ENCODE results near the gene TMOD3. TPM values are rescaled to one million over a fixed set of nuclear protein-coding genes. Genes with fewer than 3 reads are reported as not detected.

TMOD3 gene
- total RNA-seq, 2 donors from 2014 or later = 9.2 to 11.2 TPM

GRCh38 chr15:51830276-51830806 is 888 bp downstream of the TMOD3 start:
- Histone ChIP-seq H3K27ac (peak overlapping the region; percentile 91 to 96 (median 94)), H3K4me1 (peaks cover 21% of the 10 kb centered on the region), H3K4me3 (peak overlapping the region; percentile 89 to 93), H3K36me3 (replicated peaks in 1 of 2; ENCODE audit: insufficient read depth in 1 of 2, low read depth in 2 of 2) (no peaks in the 10 kb centered on the region), H3K9me3 (no peaks in the 10 kb centered on the region), H3K27me3 (no peaks in the 10 kb centered on the region)
- no peak for TF ChIP-seq POLR2A (IDR thresholded peaks at IDR 0.05)
- TF ChIP-seq CTCF (IDR thresholded peaks at IDR 0.05) = no peak
- intact Hi-C loops (cut with DNase I) = no loop called here
- peak in 1 of 4 donors; percentile 43 for DNase-seq
- 0% methylated on average over 8 of the region's 8 CpGs for WGBS, 2 donors
- ATAC-seq = peak; percentile 28

- ATAC-seq = no peak
- intact Hi-C loops (cut with DNase I) = no loop called here
- H3K9me3 ChIP-seq = no peaks in the 10 kb centered on the region
- 79 to 89% methylated on average over 1 of the region's 1 CpG for WGBS, 2 donors
- no peaks in the 10 kb centered on the region for H3K27me3 ChIP-seq
- peaks cover 37% of the 10 kb centered on the region for H3K4me1 ChIP-seq
- H3K4me3 ChIP-seq = no peak overlapping the region
- H3K27ac ChIP-seq = no peak overlapping the region
- no peak for TF ChIP-seq POLR2A (IDR thresholded peaks at IDR 0.05)
- TF ChIP-seq CTCF (IDR thresholded peaks at IDR 0.05) = no peak
- H3K36me3 ChIP-seq (replicated peaks in 1 of 2; ENCODE audit: insufficient read depth in 1 of 2, low read depth in 2 of 2) = no peaks in the 10 kb centered on the region
- DNase-seq = no peak
Observed at GRCh38 chr15:51833772-51834171, 4.3 kb downstream of the TMOD3 start.

GRCh38 chr15:51837792-51838251 is 8.4 kb downstream of the TMOD3 start:
- WGBS, 2 donors = 45 to 75% methylated on average over 4 of the region's 4 CpGs
- no peak for ATAC-seq
- H3K4me3 ChIP-seq = no peak overlapping the region

GRCh38 chr15:51838270-51838669 is 8.8 kb downstream of the TMOD3 start:
- WGBS, 2 donors = 79 to 88% methylated on average over 2 of the region's 2 CpGs
- no peaks in the 10 kb centered on the region for H3K36me3 ChIP-seq (replicated peaks in 1 of 2; ENCODE audit: insufficient read depth in 1 of 2, low read depth in 2 of 2)
- ATAC-seq (no peak), DNase-seq (no peak)
- H3K9me3 ChIP-seq = no peaks in the 10 kb centered on the region
- no peaks in the 10 kb centered on the region for H3K27me3 ChIP-seq
- peaks cover 40% of the 10 kb centered on the region for H3K4me1 ChIP-seq
- intact Hi-C loops (cut with DNase I) = no loop called here
- no peak overlapping the region for H3K27ac ChIP-seq
- no peak overlapping the region for H3K4me3 ChIP-seq
- TF ChIP-seq POLR2A (IDR thresholded peaks at IDR 0.05) (no peak), CTCF (IDR thresholded peaks at IDR 0.05) (no peak)

More at GRCh38 chr15:51837792-51838251, 8.4 kb downstream of the TMOD3 start:
- no peak for DNase-seq
- TF ChIP-seq POLR2A (IDR thresholded peaks at IDR 0.05) (no peak), CTCF (IDR thresholded peaks at IDR 0.05) (no peak)
- H3K9me3 ChIP-seq = no peaks in the 10 kb centered on the region
- peaks cover 37% of the 10 kb centered on the region for H3K4me1 ChIP-seq
- no peaks in the 10 kb centered on the region for H3K36me3 ChIP-seq (replicated peaks in 1 of 2; ENCODE audit: insufficient read depth in 1 of 2, low read depth in 2 of 2)
- no peak overlapping the region for H3K27ac ChIP-seq
- no peaks in the 10 kb centered on the region for H3K27me3 ChIP-seq
- intact Hi-C loops (cut with DNase I) = no loop called here

- ATAC-seq = no peak
- Histone ChIP-seq H3K27ac (no peak overlapping the region), H3K36me3 (replicated peaks in 1 of 2; ENCODE audit: insufficient read depth in 1 of 2, low read depth in 2 of 2) (no peaks in the 10 kb centered on the region), H3K27me3 (no peaks in the 10 kb centered on the region), H3K4me3 (no peak overlapping the region), H3K4me1 (peaks cover 64% of the 10 kb centered on the region), H3K9me3 (no peaks in the 10 kb centered on the region)
- WGBS, 2 donors = 78 to 79% methylated on average over 4 of the region's 4 CpGs
- TF ChIP-seq CTCF (IDR thresholded peaks at IDR 0.05) (no peak), POLR2A (IDR thresholded peaks at IDR 0.05) (no peak)
- intact Hi-C loops (cut with DNase I) = no loop called here
- no peak for DNase-seq
Observed at GRCh38 chr15:51840692-51841091, 11.2 kb downstream of the TMOD3 start.

All from body of pancreas (tissue), 4 donors.